ENCODE data around the gene HIPK3.

DNA sequence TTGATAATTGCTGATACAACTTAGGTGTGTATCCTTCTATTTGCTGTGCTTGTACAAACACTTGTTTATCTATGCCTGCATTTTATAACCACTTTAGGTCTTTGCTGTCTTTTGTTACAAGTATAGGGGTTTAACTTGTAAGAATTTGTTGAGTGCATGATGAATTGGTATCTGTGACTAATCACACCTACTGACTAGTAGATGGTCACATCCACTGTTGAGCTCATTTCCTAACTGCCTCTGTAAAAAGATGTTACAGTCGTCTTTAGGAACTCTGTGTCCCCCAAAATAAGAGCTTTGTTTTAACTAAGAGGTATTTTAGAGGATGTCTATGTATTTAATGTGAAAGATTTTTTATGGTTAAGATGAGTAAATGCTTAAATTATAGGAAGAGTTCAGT, 60.5 kb downstream of the HIPK3 start:
- TF ChIP-seq CTCF (IDR thresholded peaks at IDR 0.05; ENCODE audit: insufficient read depth, low read length) (no peak), POLR2AphosphoS5 (IDR thresholded peaks at IDR 0.05; ENCODE audit: low read depth) (no peak)
